K562 (cell line): ENCODE data around the gene ZFYVE28. TPM values are rescaled to one million over a fixed set of nuclear protein-coding genes. Genes with fewer than 3 reads are reported as not detected.
A peak's percentile ranks its signal among the peaks of the same experiment; 100 is the strongest.

Experiments used
- BCOR ChIP-seq: fragments of 450-650 bp; IDR thresholded peaks from 2 replicates; pipeline ENCODE4 v1.6.1; 2016
- CBFA2T3 ChIP-seq: fragments of 450-650 bp; IDR thresholded peaks from 2 replicates; pipeline ENCODE4 v1.6.1; 2017
- HDAC1 ChIP-seq, 2 experiments: fragments of 450-650 bp; IDR thresholded peaks; 2 replicates each; pipeline ENCODE4 v1.6.1; 2016 to 2017; ENCODE audit warnings: inconsistent platforms in 1 of 2, mild to moderate bottlenecking in 1 of 2, moderate library complexity in 1 of 2
- HIVEP1 ChIP-seq: fragments of 250-450 bp; sonication (Bioruptor Pico); IDR thresholded peaks from 2 replicates; pipeline ENCODE4 v1.4.0; 2020; ENCODE audit warnings: mild to moderate bottlenecking
- JUNB ChIP-seq: fragments of 450-650 bp; formaldehyde crosslinking; conservative IDR thresholded peaks from 2 replicates; pipeline ENCODE4 v1.4.0; 2020; ENCODE audit warnings: mild to moderate bottlenecking
- KLF13 ChIP-seq: fragments of 450-650 bp; IDR thresholded peaks from 2 replicates; pipeline ENCODE4 v1.6.1; 2016; ENCODE audit warnings: missing genetic modification characterization, low read depth, mild to moderate bottlenecking, missing compliant biosample characterization, moderate library complexity, borderline replicate concordance
- NR2C1 ChIP-seq, 2 experiments: fragments of 450-650 bp; IDR thresholded peaks; 2 replicates each; pipeline ENCODE4 v1.6.1; 2017; ENCODE audit warnings: mild to moderate bottlenecking in 2 of 2, antibody characterized with exemption in 1 of 2, inconsistent platforms in 1 of 2, missing compliant biosample characterization in 1 of 2, missing genetic modification characterization in 1 of 2
- RNF2 ChIP-seq: sonication (generic); IDR thresholded peaks from 2 replicates; pipeline ENCODE4 v1.6.1; 2016
- STAG1 ChIP-seq: sonication (generic); formaldehyde crosslinking; IDR thresholded peaks from 2 replicates; pipeline ENCODE4 v1.5.0; 2020; ENCODE audit warnings: missing genetic modification reagents, borderline replicate concordance
- ZNF212 ChIP-seq: fragments of 450-650 bp; formaldehyde crosslinking; IDR thresholded peaks from 2 replicates; pipeline ENCODE4 v1.4.0; 2020; ENCODE audit warnings: mild to moderate bottlenecking
- ZNF24 ChIP-seq: fragments of 450-650 bp; IDR thresholded peaks from 2 replicates; pipeline ENCODE4 v1.6.1; 2016
- polyA plus RNA-seq, 8 experiments: library from polyadenylated mRNA; depleted of rRNA in 4 of 8; stranded (reverse) in 5 of 8; unstranded in 3 of 8; fragments of >200 nt; fragmentation: Nextera tagmentation in 2 of 8; fragmentation: Illumina TruSeq in 1 of 8; extraction: Ambion mirVana in 2 of 8; extraction: Trizol in 1 of 8; gene quantifications; 2 replicates each; pipeline versions ENCODE4 v1.2.1 to v1.2.3, GENCODE V29; 2011 to 2014; ENCODE audit warnings: inconsistent platforms in 1 of 8, missing spikeins in 1 of 8
- total RNA-seq, 7 experiments: library from RNA; depleted of rRNA in 6 of 7; stranded (reverse); fragments of >200 nt in 6 of 7; fragmentation: Illumina TruSeq in 2 of 7; extraction: Trizol in 2 of 7; gene quantifications; 2 replicates each; pipeline versions ENCODE4 v1.2.1 to v1.2.3, GENCODE V29; 2011 to 2021; ENCODE audit warnings: low replicate concordance in 1 of 7
- TF ChIP-seq, protein P1 (sequence below), 2 experiments: fragments of 450-650 bp; IDR thresholded peaks; 2 replicates each; pipeline ENCODE4 v1.6.1; 2016
- TF ChIP-seq, protein P2 (sequence below): fragments of 450-650 bp; IDR thresholded peaks from 2 replicates; pipeline ENCODE4 v1.6.1; 2016; ENCODE audit warnings: borderline replicate concordance
- TF ChIP-seq, protein P3 (sequence below): fragments of 450-650 bp; IDR thresholded peaks from 2 replicates; pipeline ENCODE4 v1.6.1; 2016
- TF ChIP-seq, protein P4 (sequence below): fragments of 450-650 bp; IDR thresholded peaks from 2 replicates; pipeline ENCODE4 v1.6.1; 2017; ENCODE audit warnings: antibody characterized with exemption, mild to moderate bottlenecking
- TF ChIP-seq, protein P5 (sequence below): sonication (generic); formaldehyde crosslinking; IDR thresholded peaks from 2 replicates; pipeline ENCODE4 v1.8.0; 2022; ENCODE audit warnings: missing genetic modification reagents, mild to moderate bottlenecking, borderline replicate concordance

Gene ZFYVE28
- total and polyA plus RNA-seq, 9 of the 15 experiments (the other 6 are each of a cell fraction or from before 2014, with no cell fraction given) = 1.3 to 24.8 (median 8.9) TPM

DNA sequence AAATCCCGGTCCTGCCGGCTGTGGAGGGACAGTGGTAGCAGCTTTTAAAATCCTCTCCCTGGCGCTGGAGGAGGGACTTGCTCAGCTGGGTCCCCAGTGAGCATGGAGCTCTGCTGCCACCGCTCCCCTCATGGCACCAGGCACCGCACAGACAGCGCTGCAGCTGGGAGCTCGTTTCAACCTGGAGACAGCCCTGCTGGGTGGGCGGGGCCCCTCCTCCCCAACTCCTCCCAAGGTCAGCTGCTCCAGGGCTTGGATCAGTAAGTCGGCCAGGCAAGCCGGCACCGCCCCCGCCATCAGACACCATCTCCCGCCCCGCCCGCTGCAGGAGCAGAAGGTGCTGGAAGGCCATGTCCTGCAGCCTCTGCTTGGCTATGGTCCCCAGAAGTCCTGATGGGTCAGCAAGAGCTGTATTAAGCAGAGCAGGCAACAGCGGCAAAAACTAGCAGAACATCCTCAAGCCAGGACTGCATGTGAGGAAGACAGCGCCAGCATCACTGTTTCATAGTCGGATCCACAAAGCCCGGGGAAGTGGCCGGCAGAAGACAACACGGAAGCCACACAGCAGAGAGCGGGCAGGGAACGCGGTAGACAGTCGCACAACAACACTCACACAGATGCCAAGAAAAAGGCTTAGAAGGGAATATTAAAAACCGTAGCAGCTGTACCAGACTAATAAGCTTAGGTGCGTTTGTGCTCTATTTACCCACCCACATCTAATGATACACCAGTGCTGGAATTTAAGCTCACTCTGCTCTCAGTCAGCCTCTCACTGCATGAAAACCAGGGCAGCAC lies 16.2 kb downstream of the ZFYVE28 start (continued):
- TF ChIP-seq HIVEP1 (CRISPR knock-in tag) (no peak), JUNB (CRISPR knock-in tag) (no peak; the same call in 1 of the 2 replicates), ZNF24 (no peak), ZNF212 (CRISPR knock-in tag) (no peak), STAG1 (CRISPR knock-in tag) (no peak), HDAC1 (IDR thresholded peaks at IDR 0.05) (peak in 1 of 2 experiments; percentile 77; a peak in 2 of 4 replicates), RNF2 (no peak), NR2C1 (IDR thresholded peaks at IDR 0.05) (no peak), NR2C1 (tag; IDR thresholded peaks at IDR 0.05) (no peak), BCOR (no peak), KLF13 (peak; percentile 48; the same call in 1 of the 2 replicates), CBFA2T3 (peak; percentile 19; the same call in 1 of the 2 replicates)
- TF ChIP-seq, protein P1, sequence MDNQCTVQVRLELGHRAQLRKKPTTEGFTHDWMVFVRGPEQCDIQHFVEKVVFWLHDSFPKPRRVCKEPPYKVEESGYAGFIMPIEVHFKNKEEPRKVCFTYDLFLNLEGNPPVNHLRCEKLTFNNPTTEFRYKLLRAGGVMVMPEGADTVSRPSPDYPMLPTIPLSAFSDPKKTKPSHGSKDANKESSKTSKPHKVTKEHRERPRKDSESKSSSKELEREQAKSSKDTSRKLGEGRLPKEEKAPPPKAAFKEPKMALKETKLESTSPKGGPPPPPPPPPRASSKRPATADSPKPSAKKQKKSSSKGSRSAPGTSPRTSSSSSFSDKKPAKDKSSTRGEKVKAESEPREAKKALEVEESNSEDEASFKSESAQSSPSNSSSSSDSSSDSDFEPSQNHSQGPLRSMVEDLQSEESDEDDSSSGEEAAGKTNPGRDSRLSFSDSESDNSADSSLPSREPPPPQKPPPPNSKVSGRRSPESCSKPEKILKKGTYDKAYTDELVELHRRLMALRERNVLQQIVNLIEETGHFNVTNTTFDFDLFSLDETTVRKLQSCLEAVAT (IDR thresholded peaks at IDR 0.05) = no peak
- TF ChIP-seq, protein P2, sequence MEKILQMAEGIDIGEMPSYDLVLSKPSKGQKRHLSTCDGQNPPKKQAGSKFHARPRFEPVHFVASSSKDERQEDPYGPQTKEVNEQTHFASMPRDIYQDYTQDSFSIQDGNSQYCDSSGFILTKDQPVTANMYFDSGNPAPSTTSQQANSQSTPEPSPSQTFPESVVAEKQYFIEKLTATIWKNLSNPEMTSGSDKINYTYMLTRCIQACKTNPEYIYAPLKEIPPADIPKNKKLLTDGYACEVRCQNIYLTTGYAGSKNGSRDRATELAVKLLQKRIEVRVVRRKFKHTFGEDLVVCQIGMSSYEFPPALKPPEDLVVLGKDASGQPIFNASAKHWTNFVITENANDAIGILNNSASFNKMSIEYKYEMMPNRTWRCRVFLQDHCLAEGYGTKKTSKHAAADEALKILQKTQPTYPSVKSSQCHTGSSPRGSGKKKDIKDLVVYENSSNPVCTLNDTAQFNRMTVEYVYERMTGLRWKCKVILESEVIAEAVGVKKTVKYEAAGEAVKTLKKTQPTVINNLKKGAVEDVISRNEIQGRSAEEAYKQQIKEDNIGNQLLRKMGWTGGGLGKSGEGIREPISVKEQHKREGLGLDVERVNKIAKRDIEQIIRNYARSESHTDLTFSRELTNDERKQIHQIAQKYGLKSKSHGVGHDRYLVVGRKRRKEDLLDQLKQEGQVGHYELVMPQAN = peak; percentile 36; the same call in 1 of the 2 replicates
- TF ChIP-seq, protein P3, sequence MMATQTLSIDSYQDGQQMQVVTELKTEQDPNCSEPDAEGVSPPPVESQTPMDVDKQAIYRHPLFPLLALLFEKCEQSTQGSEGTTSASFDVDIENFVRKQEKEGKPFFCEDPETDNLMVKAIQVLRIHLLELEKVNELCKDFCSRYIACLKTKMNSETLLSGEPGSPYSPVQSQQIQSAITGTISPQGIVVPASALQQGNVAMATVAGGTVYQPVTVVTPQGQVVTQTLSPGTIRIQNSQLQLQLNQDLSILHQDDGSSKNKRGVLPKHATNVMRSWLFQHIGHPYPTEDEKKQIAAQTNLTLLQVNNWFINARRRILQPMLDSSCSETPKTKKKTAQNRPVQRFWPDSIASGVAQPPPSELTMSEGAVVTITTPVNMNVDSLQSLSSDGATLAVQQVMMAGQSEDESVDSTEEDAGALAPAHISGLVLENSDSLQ = peak; percentile 34; the same call in 1 of the 2 replicates
- TF ChIP-seq, protein P4, sequence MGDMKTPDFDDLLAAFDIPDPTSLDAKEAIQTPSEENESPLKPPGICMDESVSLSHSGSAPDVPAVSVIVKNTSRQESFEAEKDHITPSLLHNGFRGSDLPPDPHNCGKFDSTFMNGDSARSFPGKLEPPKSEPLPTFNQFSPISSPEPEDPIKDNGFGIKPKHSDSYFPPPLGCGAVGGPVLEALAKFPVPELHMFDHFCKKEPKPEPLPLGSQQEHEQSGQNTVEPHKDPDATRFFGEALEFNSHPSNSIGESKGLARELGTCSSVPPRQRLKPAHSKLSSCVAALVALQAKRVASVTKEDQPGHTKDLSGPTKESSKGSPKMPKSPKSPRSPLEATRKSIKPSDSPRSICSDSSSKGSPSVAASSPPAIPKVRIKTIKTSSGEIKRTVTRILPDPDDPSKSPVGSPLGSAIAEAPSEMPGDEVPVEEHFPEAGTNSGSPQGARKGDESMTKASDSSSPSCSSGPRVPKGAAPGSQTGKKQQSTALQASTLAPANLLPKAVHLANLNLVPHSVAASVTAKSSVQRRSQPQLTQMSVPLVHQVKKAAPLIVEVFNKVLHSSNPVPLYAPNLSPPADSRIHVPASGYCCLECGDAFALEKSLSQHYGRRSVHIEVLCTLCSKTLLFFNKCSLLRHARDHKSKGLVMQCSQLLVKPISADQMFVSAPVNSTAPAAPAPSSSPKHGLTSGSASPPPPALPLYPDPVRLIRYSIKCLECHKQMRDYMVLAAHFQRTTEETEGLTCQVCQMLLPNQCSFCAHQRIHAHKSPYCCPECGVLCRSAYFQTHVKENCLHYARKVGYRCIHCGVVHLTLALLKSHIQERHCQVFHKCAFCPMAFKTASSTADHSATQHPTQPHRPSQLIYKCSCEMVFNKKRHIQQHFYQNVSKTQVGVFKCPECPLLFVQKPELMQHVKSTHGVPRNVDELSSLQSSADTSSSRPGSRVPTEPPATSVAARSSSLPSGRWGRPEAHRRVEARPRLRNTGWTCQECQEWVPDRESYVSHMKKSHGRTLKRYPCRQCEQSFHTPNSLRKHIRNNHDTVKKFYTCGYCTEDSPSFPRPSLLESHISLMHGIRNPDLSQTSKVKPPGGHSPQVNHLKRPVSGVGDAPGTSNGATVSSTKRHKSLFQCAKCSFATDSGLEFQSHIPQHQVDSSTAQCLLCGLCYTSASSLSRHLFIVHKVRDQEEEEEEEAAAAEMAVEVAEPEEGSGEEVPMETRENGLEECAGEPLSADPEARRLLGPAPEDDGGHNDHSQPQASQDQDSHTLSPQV = 0 out of 2 replicates have a peak, but pooled peaks have one; percentile 46
- TF ChIP-seq, protein P5, sequence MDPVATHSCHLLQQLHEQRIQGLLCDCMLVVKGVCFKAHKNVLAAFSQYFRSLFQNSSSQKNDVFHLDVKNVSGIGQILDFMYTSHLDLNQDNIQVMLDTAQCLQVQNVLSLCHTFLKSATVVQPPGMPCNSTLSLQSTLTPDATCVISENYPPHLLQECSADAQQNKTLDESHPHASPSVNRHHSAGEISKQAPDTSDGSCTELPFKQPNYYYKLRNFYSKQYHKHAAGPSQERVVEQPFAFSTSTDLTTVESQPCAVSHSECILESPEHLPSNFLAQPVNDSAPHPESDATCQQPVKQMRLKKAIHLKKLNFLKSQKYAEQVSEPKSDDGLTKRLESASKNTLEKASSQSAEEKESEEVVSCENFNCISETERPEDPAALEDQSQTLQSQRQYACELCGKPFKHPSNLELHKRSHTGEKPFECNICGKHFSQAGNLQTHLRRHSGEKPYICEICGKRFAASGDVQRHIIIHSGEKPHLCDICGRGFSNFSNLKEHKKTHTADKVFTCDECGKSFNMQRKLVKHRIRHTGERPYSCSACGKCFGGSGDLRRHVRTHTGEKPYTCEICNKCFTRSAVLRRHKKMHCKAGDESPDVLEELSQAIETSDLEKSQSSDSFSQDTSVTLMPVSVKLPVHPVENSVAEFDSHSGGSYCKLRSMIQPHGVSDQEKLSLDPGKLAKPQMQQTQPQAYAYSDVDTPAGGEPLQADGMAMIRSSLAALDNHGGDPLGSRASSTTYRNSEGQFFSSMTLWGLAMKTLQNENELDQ (CRISPR knock-in tag) = no peak
